ENCODE results near the gene DIP2A.
"Not testable (repeated sequence)": the region's sequence is repeated elsewhere in the genome, so short reads cannot be mapped to it uniquely, and the experiment has no call there.

The DIP2A gene

DNA sequence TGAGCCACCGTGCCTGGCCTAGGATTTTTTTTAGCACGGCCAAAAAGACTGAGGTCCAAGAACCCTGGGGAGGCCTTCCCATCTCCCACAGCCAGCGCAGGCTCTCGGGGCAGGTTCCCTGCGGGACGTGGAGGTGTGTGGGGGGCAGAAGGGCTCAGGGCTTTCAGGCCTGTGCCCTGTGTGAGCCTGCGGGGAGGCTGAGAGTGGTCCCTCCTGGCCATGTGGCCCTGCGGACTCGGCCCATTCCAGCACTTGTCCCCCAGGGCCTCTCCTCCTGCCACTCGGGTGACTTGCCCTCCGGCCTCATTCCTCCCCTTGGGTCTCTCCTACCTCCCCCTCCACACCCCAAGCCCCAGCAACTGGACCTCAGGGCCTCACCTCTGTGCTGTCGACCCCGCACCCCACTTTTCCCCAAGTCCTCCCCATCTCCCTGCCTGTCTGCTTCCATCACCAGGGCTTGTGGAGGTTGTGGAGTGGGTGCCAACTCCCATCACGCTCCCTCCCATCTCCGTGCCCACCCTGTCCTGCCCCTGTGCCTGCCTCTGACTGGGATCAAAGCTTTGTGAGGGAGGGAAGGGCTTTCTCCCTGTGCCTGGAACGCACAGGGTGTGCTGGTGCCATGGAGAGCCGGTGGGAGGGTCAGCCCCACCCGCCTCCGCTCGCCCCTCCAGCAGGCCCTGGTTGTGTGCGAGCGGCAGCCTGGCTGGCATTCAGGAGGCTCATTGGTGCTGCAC is 32.2 kb upstream of the DIP2A start:
- DNase-seq: no peak

- no peak for DNase-seq
These were observed 31.2 kb upstream of the DIP2A start for GRCh38 chr21:46427516-46427915.

DNA sequence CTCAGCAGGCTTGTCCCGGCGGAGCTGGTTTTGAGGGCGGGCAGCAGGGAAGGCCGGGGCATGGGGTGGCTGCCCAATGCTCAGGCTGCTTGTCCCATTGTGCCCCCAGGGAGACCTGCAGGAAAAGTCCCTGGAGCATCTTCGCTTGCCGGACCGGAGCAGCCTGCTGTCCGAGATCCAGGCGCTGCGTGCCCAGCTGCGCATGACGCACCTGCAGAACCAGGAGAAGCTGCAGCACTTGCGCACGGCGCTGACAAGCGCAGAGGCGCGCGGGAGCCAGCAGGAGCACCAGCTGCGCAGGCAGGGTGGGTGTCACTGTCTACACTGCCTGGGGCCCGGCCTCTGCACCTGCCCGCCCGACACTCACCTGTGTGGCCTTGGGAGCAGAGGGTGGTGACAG is 30.4 kb upstream of the DIP2A start:
- no peak for DNase-seq

DNA sequence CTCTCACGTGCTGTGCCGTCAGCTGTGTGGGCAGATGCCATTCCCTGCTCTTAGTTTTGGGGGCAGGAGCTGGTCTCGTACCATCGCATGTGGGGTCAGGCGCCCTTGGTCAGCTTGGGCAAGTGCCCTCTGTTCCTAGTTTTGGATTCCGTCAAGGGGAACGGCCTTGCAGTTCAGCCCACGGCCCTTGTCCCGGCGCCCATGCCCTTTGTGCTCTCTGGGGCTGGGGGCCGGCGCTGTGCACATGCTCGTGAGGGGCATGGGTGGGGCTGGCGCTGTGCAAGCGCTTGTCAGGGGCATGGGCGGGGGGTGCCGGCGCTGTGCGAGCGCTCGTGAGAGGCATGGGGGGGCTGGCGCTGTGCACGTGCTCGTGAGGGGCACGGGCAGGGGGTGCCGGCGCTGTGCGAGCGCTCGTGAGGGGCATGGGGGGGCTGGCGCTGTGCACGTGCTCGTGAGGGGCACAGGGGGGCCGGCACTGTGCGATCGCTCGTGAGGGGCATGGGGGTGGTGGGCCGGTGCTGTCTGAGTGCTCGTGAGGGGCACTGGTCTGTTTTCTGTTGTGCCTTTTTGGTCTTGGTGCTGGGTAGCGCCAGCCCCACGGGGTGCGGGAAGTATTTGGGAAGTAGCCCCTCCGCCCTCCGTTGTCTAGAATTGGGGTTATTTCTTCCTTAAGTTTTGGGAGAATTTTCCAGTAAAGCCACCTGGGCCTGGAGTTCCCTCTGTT is 29.5 kb upstream of the DIP2A start:
- no peak for DNase-seq

DNA sequence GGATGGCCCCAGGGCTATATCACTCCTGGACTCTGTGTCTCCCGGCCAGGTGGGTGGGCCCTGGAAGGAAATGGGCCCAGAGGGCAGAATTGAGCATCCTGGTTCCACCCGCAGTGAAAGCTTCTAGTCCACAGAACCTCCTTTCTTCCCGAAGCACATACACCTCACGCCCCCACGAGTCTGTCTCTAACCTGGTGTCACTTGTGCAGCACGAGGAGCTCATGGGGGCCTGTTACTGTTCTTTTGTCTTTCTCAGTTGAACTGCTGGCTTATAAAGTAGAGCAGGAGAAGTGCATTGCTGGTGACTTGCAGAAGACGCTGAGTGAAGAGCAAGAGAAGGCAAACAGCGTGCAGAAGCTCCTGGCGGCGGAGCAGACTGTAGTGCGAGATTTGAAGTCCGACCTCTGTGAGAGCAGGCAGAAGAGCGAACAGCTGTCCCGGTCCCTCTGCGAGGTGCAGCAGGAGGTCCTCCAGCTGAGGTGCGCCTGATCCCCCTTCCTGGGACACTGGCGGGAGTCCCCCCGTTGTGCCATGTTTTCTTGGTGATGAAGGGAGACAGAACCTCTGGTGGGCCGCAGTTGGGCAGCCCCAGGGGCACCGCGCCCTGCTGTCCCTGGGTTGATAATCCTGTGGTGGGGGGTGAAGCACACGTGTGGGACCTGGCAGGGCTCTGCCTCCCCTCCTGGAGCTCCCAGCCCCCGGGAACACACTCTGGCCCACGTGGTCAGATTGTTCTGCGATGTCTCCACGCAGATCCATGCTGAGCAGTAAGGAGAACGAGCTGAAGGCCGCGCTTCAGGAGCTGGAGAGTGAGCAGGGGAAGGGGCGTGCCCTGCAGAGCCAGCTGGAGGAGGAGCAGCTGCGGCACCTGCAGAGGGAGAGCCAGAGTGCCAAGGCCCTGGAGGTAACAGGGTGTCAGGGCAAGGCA is 28.7 kb upstream of the DIP2A start:
- DNase-seq: no peak

DNA sequence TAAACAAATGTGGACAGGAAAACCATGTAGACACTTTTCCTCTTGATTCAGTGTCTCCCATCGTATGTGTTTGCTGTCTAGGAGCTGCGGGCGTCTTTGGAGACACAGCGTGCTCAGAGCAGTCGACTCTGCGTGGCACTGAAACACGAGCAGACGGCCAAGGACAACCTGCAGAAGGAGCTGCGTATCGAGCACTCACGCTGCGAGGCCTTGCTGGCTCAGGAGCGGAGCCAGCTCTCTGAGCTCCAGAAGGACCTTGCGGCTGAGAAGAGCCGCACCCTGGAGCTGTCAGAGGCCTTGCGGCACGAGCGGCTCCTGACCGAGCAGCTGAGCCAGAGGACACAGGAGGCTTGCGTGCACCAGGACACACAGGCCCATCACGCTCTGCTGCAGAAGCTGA is 27.2 kb upstream of the DIP2A start:
- no peak for DNase-seq

DNA sequence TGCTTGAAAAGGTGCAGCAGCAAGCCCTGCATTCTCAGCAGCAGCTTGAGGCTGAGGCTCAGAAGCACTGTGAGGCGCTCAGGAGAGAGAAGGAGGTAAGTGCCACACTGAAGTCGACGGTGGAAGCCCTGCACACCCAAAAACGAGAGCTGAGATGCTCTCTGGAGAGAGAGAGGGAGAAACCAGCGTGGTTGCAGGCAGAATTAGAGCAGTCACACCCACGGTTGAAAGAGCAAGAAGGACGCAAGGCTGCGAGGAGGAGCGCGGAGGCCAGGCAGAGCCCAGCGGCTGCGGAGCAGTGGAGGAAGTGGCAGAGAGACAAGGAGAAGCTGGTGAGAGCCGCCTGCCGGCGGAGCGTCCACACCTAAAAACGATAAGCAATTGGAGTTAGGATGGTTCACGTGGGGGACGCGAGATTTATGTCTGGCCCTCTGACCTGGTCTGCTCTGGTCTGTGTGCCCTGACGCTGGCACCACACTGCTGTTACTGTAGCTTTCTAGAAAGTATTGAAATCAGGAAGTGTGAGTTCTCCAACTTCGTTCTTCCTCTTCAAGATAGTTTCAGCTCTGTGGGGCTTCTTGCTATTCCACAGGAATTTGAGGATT is 26.7 kb upstream of the DIP2A start:
- DNase-seq: no peak

DNA sequence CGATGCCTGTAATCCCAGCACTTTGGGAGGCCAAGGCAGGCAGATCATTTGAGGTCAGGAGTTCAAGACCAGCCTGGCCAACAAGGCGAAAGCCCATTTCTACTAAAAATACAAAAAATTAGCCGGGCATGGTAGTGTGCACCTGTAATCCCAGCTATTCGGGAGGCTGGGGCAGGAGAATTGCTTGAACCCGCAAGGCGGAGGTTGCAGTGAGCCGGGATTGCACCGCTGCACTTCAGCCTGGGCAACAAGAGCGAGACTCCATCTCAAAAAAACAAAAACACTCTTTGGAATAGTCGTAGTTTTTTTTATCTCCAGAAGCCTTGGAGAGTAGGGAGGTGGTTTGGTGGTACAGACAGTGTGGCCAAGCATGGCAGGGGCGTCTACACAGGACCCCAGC is 25.6 kb upstream of the DIP2A start:
- DNase-seq: not testable (repeated sequence)

- no peak for DNase-seq
These were observed 24.3 kb upstream of the DIP2A start for GRCh38 chr21:46434322-46434958.

- no peak for DNase-seq
These were observed 22.9 kb upstream of the DIP2A start for GRCh38 chr21:46435786-46436227.

- DNase-seq: no peak
These were observed 22.1 kb upstream of the DIP2A start for GRCh38 chr21:46436621-46437020.

GRCh38 chr21:46437096-46437498 is 21.6 kb upstream of the DIP2A start:
- DNase-seq: no peak

GRCh38 chr21:46437511-46437910 is 21.2 kb upstream of the DIP2A start:
- no peak for DNase-seq

DNA sequence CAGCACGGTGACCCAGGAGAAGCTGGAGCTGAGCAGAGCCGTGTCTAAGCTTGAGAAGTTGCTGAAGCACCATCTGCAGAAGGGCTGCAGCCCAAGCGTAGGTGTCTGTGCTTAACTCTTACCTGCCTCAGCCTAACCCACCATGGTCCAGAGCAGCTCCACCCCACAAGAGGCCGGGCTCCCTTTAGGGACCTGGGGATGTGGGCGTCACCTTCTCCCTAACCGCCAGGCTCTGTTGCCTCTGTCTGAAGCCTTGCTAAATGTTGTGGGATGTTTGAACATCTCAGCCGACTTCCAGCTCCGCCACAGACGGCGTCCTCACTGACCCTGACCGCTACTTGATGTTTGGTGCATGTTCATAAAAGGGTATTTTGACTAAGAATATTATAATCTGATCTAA is 20.4 kb upstream of the DIP2A start:
- DNase-seq: no peak

- DNase-seq: no peak
These were observed 18.8 kb upstream of the DIP2A start for GRCh38 chr21:46439906-46440305.

GRCh38 chr21:46441331-46441730 is 17.4 kb upstream of the DIP2A start:
- DNase-seq: no peak

GRCh38 chr21:46441961-46442498 is 16.7 kb upstream of the DIP2A start:
- no peak for DNase-seq

GRCh38 chr21:46442938-46443337 is 15.8 kb upstream of the DIP2A start:
- no peak for DNase-seq

- no peak for DNase-seq
These were observed 14.8 kb upstream of the DIP2A start for GRCh38 chr21:46443910-46444309.

DNA sequence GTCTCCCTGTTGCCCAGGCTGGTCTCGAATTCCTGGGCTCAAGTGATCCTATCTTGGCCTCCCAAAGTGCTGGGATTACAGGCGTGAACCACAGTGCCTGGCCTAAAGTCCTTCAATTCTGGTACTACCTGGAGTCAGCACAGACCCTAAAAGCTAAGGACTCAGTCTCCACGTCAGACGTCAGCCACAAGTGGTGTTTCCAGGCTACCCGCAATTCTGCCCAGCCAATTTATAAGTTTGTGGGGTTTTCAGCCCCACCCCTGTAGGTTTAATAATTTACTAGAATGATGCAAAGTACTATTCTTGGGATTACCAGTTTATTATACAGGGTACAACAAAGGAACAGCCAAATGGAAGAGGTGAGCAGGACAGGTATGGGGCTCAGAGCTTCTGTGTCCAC is 10.6 kb upstream of the DIP2A start:
- no peak for DNase-seq

- not testable (repeated sequence) for DNase-seq
These were observed 9.8 kb upstream of the DIP2A start for GRCh38 chr21:46448855-46449254.

- DNase-seq: no peak
These were observed 6.0 kb upstream of the DIP2A start for GRCh38 chr21:46452710-46453109.

Data from T-helper 9 cell (primary cell).